ENCODE data around the gene ADAM8. TPM values are rescaled to one million over a fixed set of nuclear protein-coding genes. Genes with fewer than 3 reads are reported as not detected.

The ADAM8 gene
- total and polyA plus RNA-seq, 4 experiments from 2014 or later = 63.9 to 97.8 (median 88.8) TPM

GRCh38 chr10:133312769-133313145, 36.1 kb upstream of the ADAM8 start:
- Histone ChIP-seq H3K36me3 (ENCODE audit: insufficient read depth, low read length) (no peaks in the 10 kb centered on the region), H3K9me3 (ENCODE audit: control insufficient read depth in 1 of 2, low read length in 2 of 2) (no peaks in the 10 kb centered on the region), H3K4me1 (ENCODE audit: insufficient read depth, low read length) (peaks cover 7% of the 10 kb centered on the region), H3K27ac (ENCODE audit: low read depth, low read length) (no peak overlapping the region), H3K27me3 (ENCODE audit: insufficient read depth, low read length) (no peaks in the 10 kb centered on the region), H3K4me3 (ENCODE audit: low read length in 2 of 2) (no peak overlapping the region)
- CTCF ChIA-PET (ENCODE audit: partially characterized antibody) = no interaction called here
- H3K27ac Mint-ChIP-seq = no peak overlapping the region
- no peak for DNase-seq
- H3K36me3 Mint-ChIP-seq = peaks cover 4 to 32% of the 10 kb centered on the region in 2 donors
- no peak overlapping the region for H3K4me3 Mint-ChIP-seq
- peaks cover 0 to 5% of the 10 kb centered on the region in 2 donors for H3K27me3 Mint-ChIP-seq
- POLR2A ChIA-PET (ENCODE audit: partially characterized antibody) = no interaction called here
- intact Hi-C loops (cut with micrococcal nuclease) = loop anchor here (10.0 kb wide), 1 partner anchor 408 kb away; no protein-coding TSS in a partner anchor
- H3K9me3 Mint-ChIP-seq = peaks cover 0 to 5% (median 0%) of the 10 kb centered on the region in 8 donors
- peaks cover 2 to 15% (median 11%) of the 10 kb centered on the region in 4 donors for H3K4me1 Mint-ChIP-seq

- Mint-ChIP-seq H3K4me1 (peaks cover 5 to 20% (median 17%) of the 10 kb centered on the region in 4 donors), H3K4me3 (peak overlapping the region in 1 of 8 donors; percentile 27), H3K27ac (peak overlapping the region in 2 of 7 donors; percentile 29 to 80), H3K27me3 (peaks cover 0 to 6% of the 10 kb centered on the region in 2 donors), H3K9me3 (peaks cover 0 to 5% (median 0%) of the 10 kb centered on the region in 8 donors), H3K36me3 (peaks cover 4 to 35% of the 10 kb centered on the region in 2 donors)
- intact Hi-C loops (cut with micrococcal nuclease) = loop anchor here (10.0 kb wide), 1 partner anchor 407 kb away; no protein-coding TSS in a partner anchor
- CTCF ChIA-PET (ENCODE audit: partially characterized antibody) = no interaction called here
- DNase-seq = no peak
- Histone ChIP-seq H3K4me3 (ENCODE audit: low read length in 2 of 2) (no peak overlapping the region), H3K27ac (ENCODE audit: low read depth, low read length) (no peak overlapping the region), H3K36me3 (ENCODE audit: insufficient read depth, low read length) (no peaks in the 10 kb centered on the region), H3K27me3 (ENCODE audit: insufficient read depth, low read length) (no peaks in the 10 kb centered on the region), H3K9me3 (ENCODE audit: control insufficient read depth in 1 of 2, low read length in 2 of 2) (no peaks in the 10 kb centered on the region), H3K4me1 (ENCODE audit: insufficient read depth, low read length) (peaks cover 12% of the 10 kb centered on the region)
- POLR2A ChIA-PET (ENCODE audit: partially characterized antibody) = interaction anchor here (1.5 kb wide), 1 partner anchor 52 kb away, joined by 5 read pairs; no protein-coding TSS in a partner anchor
These were observed 35.5 kb upstream of the ADAM8 start for GRCh38 chr10:133312016-133312768.

- peak overlapping the region in 1 of 7 donors; percentile 80 for H3K27ac Mint-ChIP-seq
- H3K4me3 Mint-ChIP-seq = no peak overlapping the region
- H3K4me1 Mint-ChIP-seq = peaks cover 8 to 26% (median 22%) of the 10 kb centered on the region in 4 donors
- H3K9me3 Mint-ChIP-seq = peaks cover 0 to 5% (median 0%) of the 10 kb centered on the region in 8 donors
- H3K4me3 ChIP-seq (ENCODE audit: low read length in 2 of 2) = no peak overlapping the region
- no peaks in the 10 kb centered on the region for H3K36me3 ChIP-seq (ENCODE audit: insufficient read depth, low read length)
- peaks cover 0 to 6% of the 10 kb centered on the region in 2 donors for H3K27me3 Mint-ChIP-seq
- H3K27ac ChIP-seq (ENCODE audit: low read depth, low read length) = no peak overlapping the region
- ChIA-PET POLR2A (ENCODE audit: partially characterized antibody) (interaction anchor here (1.5 kb wide), 1 partner anchor 51 kb away, joined by 5 read pairs; no protein-coding TSS in a partner anchor), CTCF (ENCODE audit: partially characterized antibody) (interaction anchor here (2.5 kb wide), 1 partner anchor 18 kb away, joined by 9 read pairs; no protein-coding TSS in a partner anchor)
- peak in 1 of 5 donors; percentile 34 for DNase-seq
- no peaks in the 10 kb centered on the region for H3K27me3 ChIP-seq (ENCODE audit: insufficient read depth, low read length)
- intact Hi-C loops (cut with micrococcal nuclease) = loop anchor here (10.0 kb wide), 1 partner anchor 407 kb away; no protein-coding TSS in a partner anchor
- peaks cover 4 to 35% of the 10 kb centered on the region in 2 donors for H3K36me3 Mint-ChIP-seq
- peaks cover 18% of the 10 kb centered on the region for H3K4me1 ChIP-seq (ENCODE audit: insufficient read depth, low read length)
- H3K9me3 ChIP-seq (ENCODE audit: control insufficient read depth in 1 of 2, low read length in 2 of 2) = no peaks in the 10 kb centered on the region
These were observed 34.9 kb upstream of the ADAM8 start for GRCh38 chr10:133311570-133311969.

GRCh38 chr10:133310789-133311188, 34.1 kb upstream of the ADAM8 start:
- no peaks in the 10 kb centered on the region for H3K9me3 ChIP-seq (ENCODE audit: control insufficient read depth in 1 of 2, low read length in 2 of 2)
- H3K4me1 ChIP-seq (ENCODE audit: insufficient read depth, low read length) = peaks cover 19% of the 10 kb centered on the region
- Mint-ChIP-seq H3K36me3 (peaks cover 4 to 35% of the 10 kb centered on the region in 2 donors), H3K9me3 (peaks cover 0 to 5% (median 0%) of the 10 kb centered on the region in 8 donors), H3K27me3 (peaks cover 0 to 6% of the 10 kb centered on the region in 2 donors), H3K27ac (peak overlapping the region in 5 of 7 donors; percentile 3 to 80 (median 55)), H3K4me3 (peak overlapping the region in 3 of 8 donors; percentile 13 to 39 (median 15)), H3K4me1 (peaks cover 9 to 31% (median 22%) of the 10 kb centered on the region in 4 donors)
- intact Hi-C loops (cut with micrococcal nuclease) = loop anchor here (10.0 kb wide), 1 partner anchor 406 kb away; no protein-coding TSS in a partner anchor
- POLR2A ChIA-PET (ENCODE audit: partially characterized antibody) = interaction anchor here (0.9 to 1.5 kb wide), 2 partner anchors 50 to 54 kb away, joined by 3 to 5 read pairs; no protein-coding TSS in a partner anchor
- CTCF ChIA-PET (ENCODE audit: partially characterized antibody) = interaction anchor here (0.6 to 2.5 kb wide), 2 partner anchors 19 to 83 kb away, joined by 3 to 9 read pairs; no protein-coding TSS in a partner anchor
- H3K36me3 ChIP-seq (ENCODE audit: insufficient read depth, low read length) = no peaks in the 10 kb centered on the region
- peak in 1 of 5 donors; percentile 6 for DNase-seq
- H3K27ac ChIP-seq (ENCODE audit: low read depth, low read length) = no peak overlapping the region
- no peak overlapping the region for H3K4me3 ChIP-seq (ENCODE audit: low read length in 2 of 2)
- H3K27me3 ChIP-seq (ENCODE audit: insufficient read depth, low read length) = no peaks in the 10 kb centered on the region

GRCh38 chr10:133310399-133310755, 33.7 kb upstream of the ADAM8 start:
- H3K9me3 Mint-ChIP-seq = peaks cover 0 to 5% (median 0%) of the 10 kb centered on the region in 8 donors
- ChIA-PET POLR2A (ENCODE audit: partially characterized antibody) (interaction anchor here (0.9 to 1.5 kb wide), 2 partner anchors 50 to 53 kb away, joined by 3 to 5 read pairs; no protein-coding TSS in a partner anchor), CTCF (ENCODE audit: partially characterized antibody) (interaction anchor here (0.6 to 2.5 kb wide), 2 partner anchors 19 to 83 kb away, joined by 3 to 9 read pairs; no protein-coding TSS in a partner anchor)
- no peak for DNase-seq
- peaks cover 4 to 37% of the 10 kb centered on the region in 2 donors for H3K36me3 Mint-ChIP-seq
- peak overlapping the region in 4 of 7 donors; percentile 3 to 87 (median 60) for H3K27ac Mint-ChIP-seq
- peak overlapping the region in 4 of 8 donors; percentile 8 to 69 (median 14) for H3K4me3 Mint-ChIP-seq
- H3K4me1 Mint-ChIP-seq = peaks cover 12 to 35% (median 24%) of the 10 kb centered on the region in 4 donors
- H3K4me3 ChIP-seq (ENCODE audit: low read length in 2 of 2) = no peak overlapping the region
- H3K27ac ChIP-seq (ENCODE audit: low read depth, low read length) = no peak overlapping the region
- no peaks in the 10 kb centered on the region for H3K36me3 ChIP-seq (ENCODE audit: insufficient read depth, low read length)
- intact Hi-C loops (cut with micrococcal nuclease) = loop anchor here (10.0 kb wide), 1 partner anchor 406 kb away; no protein-coding TSS in a partner anchor
- no peaks in the 10 kb centered on the region for H3K9me3 ChIP-seq (ENCODE audit: control insufficient read depth in 1 of 2, low read length in 2 of 2)
- H3K27me3 Mint-ChIP-seq = peaks cover 0 to 6% of the 10 kb centered on the region in 2 donors
- H3K4me1 ChIP-seq (ENCODE audit: insufficient read depth, low read length) = peaks cover 23% of the 10 kb centered on the region
- no peaks in the 10 kb centered on the region for H3K27me3 ChIP-seq (ENCODE audit: insufficient read depth, low read length)

GRCh38 chr10:133309720-133310398, 33.2 kb upstream of the ADAM8 start:
- Histone ChIP-seq H3K27ac (ENCODE audit: low read depth, low read length) (peak overlapping the region; percentile 97), H3K4me3 (ENCODE audit: low read length in 2 of 2) (no peak overlapping the region), H3K36me3 (ENCODE audit: insufficient read depth, low read length) (no peaks in the 10 kb centered on the region), H3K27me3 (ENCODE audit: insufficient read depth, low read length) (no peaks in the 10 kb centered on the region), H3K4me1 (ENCODE audit: insufficient read depth, low read length) (peaks cover 23% of the 10 kb centered on the region), H3K9me3 (ENCODE audit: control insufficient read depth in 1 of 2, low read length in 2 of 2) (no peaks in the 10 kb centered on the region)
- intact Hi-C loops (cut with micrococcal nuclease) = loop anchor here (1.0 to 10.0 kb wide), 6 partner anchors 27 to 773 kb away; partner anchors contain the start of genes CALY, ECHS1, INPP5A and MTG1
- Mint-ChIP-seq H3K4me1 (peaks cover 15 to 40% (median 28%) of the 10 kb centered on the region in 4 donors), H3K36me3 (peaks cover 4 to 37% of the 10 kb centered on the region in 2 donors), H3K9me3 (peaks cover 0 to 5% (median 0%) of the 10 kb centered on the region in 8 donors), H3K27ac (peak overlapping the region; percentile 31 to 91 (median 77)), H3K4me3 (peak overlapping the region; percentile 21 to 83 (median 57)), H3K27me3 (peaks cover 0 to 6% of the 10 kb centered on the region in 2 donors)
- no peak for DNase-seq
- CTCF ChIA-PET (ENCODE audit: partially characterized antibody) = interaction anchor here (2.5 kb wide), 1 partner anchor 20 kb away, joined by 9 read pairs; no protein-coding TSS in a partner anchor
- POLR2A ChIA-PET (ENCODE audit: partially characterized antibody) = interaction anchor here (0.9 kb wide), 1 partner anchor 53 kb away, joined by 3 read pairs; no protein-coding TSS in a partner anchor
